Endodermal cell (in vitro differentiated cells): ENCODE results near the gene VRK1. TPM values are rescaled to one million over a fixed set of nuclear protein-coding genes. Genes with fewer than 3 reads are reported as not detected.

Experiments used
- DNase-seq: peaks from one replicate; pipeline ENCODE4 v3.0.0-alpha.2; 2017
- H3K27ac ChIP-seq: 2 replicates; pipeline ENCODE4 v1.5.1; 2013; ENCODE audit warnings: mild to moderate bottlenecking, low read depth, low read length, moderate library complexity
- H3K27me3 ChIP-seq: 2 replicates; pipeline ENCODE4 v1.6.1; 2013; ENCODE audit warnings: mild to moderate bottlenecking, low read length, moderate library complexity; ENCODE audit not compliant: insufficient read depth, control insufficient read depth, poor library complexity, severe bottlenecking
- H3K36me3 ChIP-seq: 2 replicates; pipeline ENCODE4 v1.7.0; 2013; ENCODE audit warnings: mild to moderate bottlenecking, low read length, moderate library complexity; ENCODE audit not compliant: control insufficient read depth, insufficient read depth
- H3K4me1 ChIP-seq: one replicate; pipeline ENCODE4 v1.7.0; 2013; ENCODE audit warnings: low read length; ENCODE audit not compliant: control insufficient read depth, insufficient read depth
- H3K4me3 ChIP-seq: 2 replicates; pipeline ENCODE4 v1.5.1; 2013; ENCODE audit warnings: mild to moderate bottlenecking, low read length, moderate library complexity
- H3K9ac ChIP-seq: 2 replicates; pipeline ENCODE4 v1.6.1; 2013; ENCODE audit warnings: mild to moderate bottlenecking, low read length, moderate library complexity; ENCODE audit not compliant: poor library complexity, severe bottlenecking; ENCODE audit errors: extremely low read depth
- H3K9me3 ChIP-seq: 2 replicates; pipeline ENCODE4 v1.6.1; 2013; ENCODE audit warnings: mild to moderate bottlenecking, low read length, moderate library complexity; ENCODE audit not compliant: control insufficient read depth
- H3K27ac Mint-ChIP-seq: 2 replicates; pipeline ENCODE4 v1.8.0; 2020; ENCODE audit warnings: mixed read lengths
- H3K27me3 Mint-ChIP-seq: 2 replicates; pipeline ENCODE4 v1.8.0; 2021; ENCODE audit warnings: mild to moderate bottlenecking, mixed read lengths; ENCODE audit not compliant: insufficient read depth
- H3K36me3 Mint-ChIP-seq: 2 replicates; pipeline ENCODE4 v1.8.0; 2020; ENCODE audit warnings: low read depth, mixed read lengths
- H3K4me1 Mint-ChIP-seq: 2 replicates; pipeline ENCODE4 v1.8.0; 2020; ENCODE audit warnings: mixed read lengths
- H3K4me3 Mint-ChIP-seq: 2 replicates; pipeline ENCODE4 v1.8.0; 2020; ENCODE audit warnings: mild to moderate bottlenecking, moderate library complexity, mixed read lengths
- H3K9me3 Mint-ChIP-seq: 2 replicates; pipeline ENCODE4 v1.8.0; 2020; ENCODE audit warnings: mild to moderate bottlenecking, mixed read lengths
- WGBS, 2 experiments: methylation state at CpG; one replicate each; pipeline versions ENCODE4 v1.1.5 to v1.1.7; 2013; ENCODE audit warnings: missing lambda C conversion rate in 2 of 2, mixed read lengths in 1 of 2; ENCODE audit not compliant: insufficient coverage in 1 of 2, insufficient read length in 1 of 2; 5-methylcytosine and 5-hydroxymethylcytosine counted together
- total RNA-seq, 2 donors: library from RNA; stranded (reverse); fragmentation: NEBNext Ultra II Directional in 1 of 2; extraction: Animal tissue kit (Norgen Biotek cat#: 25700) in 1 of 2; gene quantifications; 2 replicates in 1 of 2; 3 replicates in 1 of 2; pipeline ENCODE4 v1.2.1, GENCODE V29; 2021
- TF ChIP-seq, protein P1 (sequence below): fragments of 200-600 bp; sonication (generic); conservative IDR thresholded peaks from 2 replicates; pipeline ENCODE4 v1.5.0; 2021; ENCODE audit warnings: antibody characterized with exemption, mild to moderate bottlenecking

VRK1 gene
- total RNA-seq, 2 donors from 2014 or later, result 39.1 to 54.9 TPM

GRCh38 chr14:96829791-96830190 is 32.6 kb downstream of the VRK1 start:
- Histone ChIP-seq H3K36me3 (peaks cover 4% of the 10 kb centered on the region), H3K9ac (no peak overlapping the region), H3K4me3 (no peak overlapping the region), H3K27ac (no peak overlapping the region), H3K4me1 (peaks cover 3% of the 10 kb centered on the region), H3K9me3 (no peaks in the 10 kb centered on the region), H3K27me3 (no peaks in the 10 kb centered on the region)
- H3K36me3 Mint-ChIP-seq, result peaks cover 2% of the 10 kb centered on the region
- no peak overlapping the region for H3K4me3 Mint-ChIP-seq
- H3K27me3 Mint-ChIP-seq, result peaks cover 2% of the 10 kb centered on the region
- H3K4me1 Mint-ChIP-seq, result peaks cover 25% of the 10 kb centered on the region
- 100% methylated on average over 1 of the region's 1 CpG; no CpG with 5 or more reads in 1 of the 2 experiments for WGBS, 2 experiments
- DNase-seq, result no peak
- TF ChIP-seq, protein P1, sequence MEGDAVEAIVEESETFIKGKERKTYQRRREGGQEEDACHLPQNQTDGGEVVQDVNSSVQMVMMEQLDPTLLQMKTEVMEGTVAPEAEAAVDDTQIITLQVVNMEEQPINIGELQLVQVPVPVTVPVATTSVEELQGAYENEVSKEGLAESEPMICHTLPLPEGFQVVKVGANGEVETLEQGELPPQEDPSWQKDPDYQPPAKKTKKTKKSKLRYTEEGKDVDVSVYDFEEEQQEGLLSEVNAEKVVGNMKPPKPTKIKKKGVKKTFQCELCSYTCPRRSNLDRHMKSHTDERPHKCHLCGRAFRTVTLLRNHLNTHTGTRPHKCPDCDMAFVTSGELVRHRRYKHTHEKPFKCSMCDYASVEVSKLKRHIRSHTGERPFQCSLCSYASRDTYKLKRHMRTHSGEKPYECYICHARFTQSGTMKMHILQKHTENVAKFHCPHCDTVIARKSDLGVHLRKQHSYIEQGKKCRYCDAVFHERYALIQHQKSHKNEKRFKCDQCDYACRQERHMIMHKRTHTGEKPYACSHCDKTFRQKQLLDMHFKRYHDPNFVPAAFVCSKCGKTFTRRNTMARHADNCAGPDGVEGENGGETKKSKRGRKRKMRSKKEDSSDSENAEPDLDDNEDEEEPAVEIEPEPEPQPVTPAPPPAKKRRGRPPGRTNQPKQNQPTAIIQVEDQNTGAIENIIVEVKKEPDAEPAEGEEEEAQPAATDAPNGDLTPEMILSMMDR, result no peak
- H3K9me3 Mint-ChIP-seq, result no peaks in the 10 kb centered on the region
- H3K27ac Mint-ChIP-seq, result no peak overlapping the region

- H3K27ac Mint-ChIP-seq, result no peak overlapping the region
- TF ChIP-seq, protein P1, result no peak
- H3K9me3 ChIP-seq, result no peaks in the 10 kb centered on the region
- no peak for DNase-seq
- H3K9me3 Mint-ChIP-seq, result no peaks in the 10 kb centered on the region
- H3K27me3 Mint-ChIP-seq, result no peaks in the 10 kb centered on the region
- H3K36me3 ChIP-seq, result peaks cover 8% of the 10 kb centered on the region
- no peaks in the 10 kb centered on the region for H3K27me3 ChIP-seq
- H3K36me3 Mint-ChIP-seq, result peaks cover 2% of the 10 kb centered on the region
- H3K27ac ChIP-seq, result no peak overlapping the region
- H3K9ac ChIP-seq, result no peak overlapping the region
- no peak overlapping the region for H3K4me3 Mint-ChIP-seq
- peaks cover 3% of the 10 kb centered on the region for H3K4me1 ChIP-seq
- no peak overlapping the region for H3K4me3 ChIP-seq
- 85% methylated on average over 1 of the region's 1 CpG; no CpG with 5 or more reads in 1 of the 2 experiments for WGBS, 2 experiments
- peaks cover 19% of the 10 kb centered on the region for H3K4me1 Mint-ChIP-seq
Observed at GRCh38 chr14:96830946-96831345, 33.8 kb downstream of the VRK1 start.

- Histone ChIP-seq H3K4me1 (no peaks in the 10 kb centered on the region), H3K9ac (no peak overlapping the region), H3K27ac (no peak overlapping the region), H3K4me3 (no peak overlapping the region), H3K27me3 (no peaks in the 10 kb centered on the region), H3K9me3 (no peaks in the 10 kb centered on the region), H3K36me3 (peaks cover 12% of the 10 kb centered on the region)
- peaks cover 7% of the 10 kb centered on the region for H3K4me1 Mint-ChIP-seq
- peaks cover 5% of the 10 kb centered on the region for H3K36me3 Mint-ChIP-seq
- no peaks in the 10 kb centered on the region for H3K9me3 Mint-ChIP-seq
- no peak overlapping the region for H3K4me3 Mint-ChIP-seq
- no peak overlapping the region for H3K27ac Mint-ChIP-seq
- TF ChIP-seq, protein P1, result no peak
- no peaks in the 10 kb centered on the region for H3K27me3 Mint-ChIP-seq
- no peak for DNase-seq
- 85 to 93% methylated on average over 2 of the region's 2 CpGs for WGBS, 2 experiments
Observed at GRCh38 chr14:96832351-96832750, 35.2 kb downstream of the VRK1 start.
